ENCODE results near the gene TNIP2.
"Not testable (repeated sequence)": the region's sequence is repeated elsewhere in the genome, so short reads cannot be mapped to it uniquely, and the experiment has no call there.

The TNIP2 gene

DNA sequence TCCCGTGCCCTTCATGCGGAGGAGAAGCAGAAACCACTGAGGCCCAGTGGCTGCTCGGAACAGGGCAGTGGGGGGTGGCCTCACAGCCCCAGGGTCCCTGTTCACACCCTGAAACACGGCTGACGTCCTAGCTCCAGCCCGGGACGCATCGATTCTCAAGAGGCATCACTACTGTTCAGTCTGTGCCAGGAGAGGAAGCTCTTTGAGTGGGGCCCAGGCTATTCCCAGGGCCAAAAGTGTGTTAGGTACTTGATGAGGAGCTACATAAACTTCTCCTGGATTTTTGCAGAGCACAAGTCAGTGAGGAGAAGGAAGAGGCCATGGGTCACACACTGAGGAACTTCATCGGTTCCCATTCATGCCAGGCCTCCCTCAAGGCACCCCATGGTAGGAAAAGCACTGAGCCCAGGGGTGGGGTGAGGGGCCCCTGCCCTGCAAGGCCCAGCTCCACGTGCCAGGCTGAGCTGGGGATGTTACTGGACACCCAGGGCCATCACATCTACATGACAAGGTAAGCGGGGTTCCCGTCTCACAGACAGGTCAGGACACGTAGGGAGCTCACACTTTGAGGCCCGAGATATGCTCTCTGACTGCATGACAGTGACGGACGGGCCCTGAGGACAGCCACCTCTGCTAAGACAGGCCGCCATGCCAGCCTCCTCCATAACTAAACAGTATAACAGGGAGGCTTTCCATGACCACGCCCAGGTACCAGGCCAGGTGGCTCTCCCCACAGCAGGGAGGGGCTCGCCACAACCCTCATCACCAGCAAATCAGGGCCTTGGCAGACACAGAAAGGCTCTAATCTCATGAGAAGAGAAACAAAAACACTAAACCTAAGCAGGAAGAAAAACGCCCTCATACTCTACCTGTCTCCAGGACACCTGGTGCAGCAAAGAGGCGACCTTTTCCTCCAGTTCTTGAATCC is 12.4 kb downstream of the TNIP2 start:
- no peak for DNase-seq

DNA sequence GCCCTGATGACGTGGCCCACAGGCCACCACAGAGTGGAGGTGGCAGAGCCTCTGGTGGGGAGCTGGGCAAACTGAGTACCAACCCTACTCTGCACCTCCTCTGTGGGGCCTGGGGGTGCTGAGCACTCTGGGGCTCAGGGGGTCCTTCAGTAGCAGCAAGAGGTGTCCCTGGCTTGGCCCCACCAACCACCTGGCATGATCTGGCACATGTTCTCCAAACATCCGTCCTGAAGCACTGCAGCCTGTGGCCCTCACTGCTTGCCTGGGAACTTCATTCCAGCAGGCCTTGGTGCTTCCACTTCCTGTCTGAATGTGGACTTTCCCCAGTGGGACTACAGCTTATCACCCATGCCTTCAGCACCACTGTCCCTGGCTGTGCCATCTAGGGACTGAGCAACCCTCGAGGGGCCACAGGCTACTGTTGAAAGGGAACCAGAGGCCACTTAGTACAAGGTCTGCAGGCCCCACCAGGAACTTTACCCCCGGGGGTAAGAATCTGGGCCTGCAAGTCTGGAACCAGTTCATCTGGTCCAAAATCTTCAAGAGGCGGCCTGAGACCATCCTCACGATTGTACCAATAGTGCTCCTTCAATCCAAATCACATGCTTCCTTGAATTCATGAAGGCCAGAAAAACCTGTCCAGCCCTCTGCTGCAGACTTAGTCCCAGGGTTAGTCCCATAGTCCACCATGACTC is 13.2 kb downstream of the TNIP2 start:
- DNase-seq = no peak

DNA sequence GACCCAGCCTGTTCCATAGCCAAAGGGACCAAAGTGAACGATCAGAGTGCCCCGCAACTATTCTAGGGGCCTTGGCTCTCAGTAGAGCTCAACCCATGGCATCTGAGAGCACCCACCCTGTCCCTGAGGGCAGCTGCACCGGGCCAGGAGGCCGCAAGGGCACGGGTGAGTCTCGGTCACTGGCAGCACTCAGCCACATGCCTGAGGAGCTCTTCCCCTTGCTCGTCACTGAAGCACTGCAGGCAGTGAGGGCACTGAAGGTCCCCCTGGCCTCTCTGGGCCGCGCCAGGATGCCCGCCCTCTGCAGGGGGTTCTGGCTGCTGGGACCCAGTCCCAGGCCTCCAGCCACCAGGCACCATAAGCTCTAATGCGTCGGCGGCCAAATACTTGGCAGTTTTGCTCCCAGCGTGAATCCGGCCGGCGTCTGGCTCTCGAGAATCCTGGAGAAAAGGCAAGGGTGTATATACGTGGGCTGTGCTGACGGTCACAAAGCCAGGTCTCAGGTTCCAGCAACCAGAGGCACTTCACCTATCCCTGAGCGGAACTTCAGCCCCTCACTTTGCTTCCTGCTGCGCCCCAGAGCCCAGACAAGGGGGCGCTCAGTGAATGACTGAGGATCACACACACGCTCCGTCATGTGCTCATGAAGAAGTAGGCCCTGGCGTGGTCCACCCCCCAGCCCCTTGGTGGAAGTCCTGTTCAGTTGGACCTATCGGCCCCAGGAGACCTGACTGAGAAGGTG is 13.9 kb downstream of the TNIP2 start:
- no peak for DNase-seq

DNA sequence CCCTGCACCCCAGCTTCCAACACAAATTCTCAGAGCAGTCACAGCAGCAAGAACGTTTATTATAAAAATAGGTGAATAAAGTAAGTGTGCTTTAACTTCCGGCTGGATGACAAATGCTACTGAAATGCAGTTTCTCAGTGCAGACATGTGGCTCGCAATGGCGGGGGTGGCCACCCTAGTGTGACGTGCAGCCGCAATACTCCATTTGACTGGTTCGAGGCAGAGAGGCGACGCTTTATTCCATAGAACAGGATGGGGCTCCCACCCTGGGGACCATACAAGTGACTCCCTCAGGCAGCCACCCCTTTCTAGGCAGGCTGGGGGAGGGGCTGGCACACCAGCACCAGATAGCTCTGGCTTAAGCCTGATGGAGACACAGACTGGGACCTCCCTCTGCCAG is 14.5 kb downstream of the TNIP2 start:
- DNase-seq = no peak

DNA sequence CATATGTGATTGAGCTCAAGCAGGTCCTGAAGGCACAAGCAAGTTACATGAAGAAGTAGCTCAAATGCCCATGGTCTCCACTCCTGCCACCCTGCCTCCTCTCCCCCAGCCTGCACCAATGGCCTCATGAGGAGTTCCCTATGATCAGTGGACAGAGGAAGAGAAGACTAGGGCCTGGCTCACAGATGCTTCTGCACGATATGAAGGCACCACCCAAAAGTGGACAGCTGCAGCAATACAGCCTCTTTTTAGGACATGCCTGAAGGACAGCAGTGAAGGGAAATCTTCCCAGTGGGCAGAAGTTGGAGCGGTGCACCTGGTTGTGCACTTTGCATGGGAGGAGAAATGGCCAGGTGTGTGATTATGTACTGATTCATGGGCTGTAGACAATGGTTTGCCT is 17.8 kb downstream of the TNIP2 start:
- DNase-seq = not testable (repeated sequence)

DNA sequence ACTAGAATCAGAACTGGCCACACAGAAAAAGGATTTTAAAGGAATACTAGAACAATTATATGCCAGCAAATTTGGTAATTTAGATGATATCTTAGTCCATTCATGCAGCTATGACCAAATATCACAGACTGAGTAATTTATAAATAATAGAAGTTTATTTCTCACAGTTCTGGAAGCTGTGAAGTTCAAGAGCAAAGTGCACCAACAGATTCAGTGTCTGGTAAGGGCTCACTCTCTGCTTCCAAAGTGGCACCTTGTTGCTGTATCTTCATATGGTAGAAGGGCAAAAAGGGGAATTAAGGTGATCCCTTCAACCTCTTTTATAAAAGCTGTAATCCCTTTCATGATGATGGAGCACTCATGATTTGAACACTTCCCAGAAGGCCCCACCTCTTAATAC is 20.3 kb downstream of the TNIP2 start:
- DNase-seq = no peak

DNA sequence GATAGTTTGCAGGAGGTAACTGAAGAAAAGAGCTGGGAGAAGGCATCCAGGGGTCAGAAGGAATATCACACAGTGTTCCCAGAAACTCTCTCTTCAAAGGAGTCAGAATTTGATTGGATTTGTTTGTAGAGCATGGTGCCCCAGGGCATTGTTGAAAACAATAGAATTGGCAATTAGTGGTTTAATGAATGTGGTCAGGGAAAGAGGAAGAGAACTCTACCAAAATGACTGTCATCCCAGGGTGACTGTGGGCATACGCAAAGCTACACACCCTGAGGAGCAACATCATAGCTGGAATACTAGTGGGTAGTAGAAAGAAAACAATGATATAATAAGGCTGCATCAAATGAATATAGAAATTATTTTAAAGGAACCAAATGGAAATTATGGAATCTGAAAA is 21.5 kb downstream of the TNIP2 start:
- no peak for DNase-seq

DNA sequence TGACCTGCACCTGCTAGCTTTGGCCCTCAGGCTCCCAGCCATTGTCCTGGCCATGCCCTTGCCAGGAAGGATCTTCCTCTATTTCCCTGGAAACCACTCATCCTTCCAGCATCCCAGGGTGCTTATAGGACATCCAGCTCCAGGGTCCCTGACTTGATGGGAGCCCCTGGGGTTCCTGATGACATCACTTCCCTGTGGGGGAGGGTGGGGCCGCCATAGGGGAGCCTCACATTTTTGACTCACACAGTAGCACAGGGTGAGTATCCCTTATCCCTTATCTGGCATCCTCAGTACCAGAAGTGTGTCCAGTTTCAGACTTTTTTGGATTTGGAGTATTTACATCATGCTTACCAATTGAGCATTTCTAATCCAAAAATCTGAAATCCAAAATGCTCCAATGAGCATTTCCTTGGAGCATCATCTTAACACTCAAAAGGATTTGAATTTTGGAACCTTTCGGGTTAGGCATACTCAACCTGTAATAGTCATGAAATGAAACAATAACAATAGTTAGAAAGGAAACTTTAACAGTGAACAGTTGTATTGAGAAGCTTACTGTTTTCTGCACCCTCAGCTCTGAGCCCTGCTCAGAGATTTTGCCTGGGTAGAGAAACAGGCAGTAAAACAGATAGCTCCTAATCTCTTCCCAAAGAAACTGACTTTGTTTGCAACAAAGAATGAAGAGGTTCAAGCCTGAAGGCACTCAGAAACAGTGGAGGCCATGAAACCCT is 22.1 kb downstream of the TNIP2 start:
- no peak for DNase-seq

DNA sequence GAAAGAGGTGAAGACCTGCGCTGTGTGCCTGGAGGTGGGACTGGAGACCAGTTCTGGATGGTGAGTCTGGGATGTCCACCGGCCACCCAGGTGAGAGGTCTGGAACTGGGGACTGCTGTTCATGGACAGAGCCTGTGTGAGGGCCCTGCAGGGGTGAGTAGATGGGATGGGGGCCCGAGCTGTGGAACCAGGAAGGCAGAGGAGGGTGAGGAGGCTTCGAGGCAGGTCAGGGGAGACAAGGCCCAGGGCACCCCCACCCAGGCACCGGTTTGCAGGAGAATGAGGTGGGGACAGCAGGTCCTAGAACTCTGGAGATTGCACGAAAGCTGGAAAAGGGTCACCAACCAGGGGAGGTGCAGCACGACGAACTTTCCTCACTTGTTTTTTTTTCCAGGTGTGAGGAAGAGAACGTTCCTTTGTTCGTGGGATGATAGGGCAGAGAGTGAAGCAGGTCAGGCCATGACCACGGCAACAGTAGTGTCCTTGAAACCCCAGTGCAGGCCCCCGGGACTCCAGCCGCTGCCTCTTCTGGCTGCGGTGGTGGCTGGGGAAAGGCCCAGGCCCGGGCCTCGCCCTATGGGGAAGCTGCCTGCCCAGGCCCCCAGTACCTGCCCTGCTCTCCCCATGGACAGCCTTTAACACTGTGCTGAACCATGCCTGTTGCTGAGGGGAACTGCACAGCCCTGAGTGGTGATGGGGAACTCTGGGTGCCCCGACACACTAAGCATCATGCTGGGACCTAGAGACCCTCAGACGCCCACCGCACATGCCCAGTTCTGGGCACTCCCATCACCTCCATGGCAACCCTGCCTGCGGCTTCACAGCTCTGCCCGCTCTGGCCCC is 22.9 kb downstream of the TNIP2 start:
- no peak for DNase-seq

DNA sequence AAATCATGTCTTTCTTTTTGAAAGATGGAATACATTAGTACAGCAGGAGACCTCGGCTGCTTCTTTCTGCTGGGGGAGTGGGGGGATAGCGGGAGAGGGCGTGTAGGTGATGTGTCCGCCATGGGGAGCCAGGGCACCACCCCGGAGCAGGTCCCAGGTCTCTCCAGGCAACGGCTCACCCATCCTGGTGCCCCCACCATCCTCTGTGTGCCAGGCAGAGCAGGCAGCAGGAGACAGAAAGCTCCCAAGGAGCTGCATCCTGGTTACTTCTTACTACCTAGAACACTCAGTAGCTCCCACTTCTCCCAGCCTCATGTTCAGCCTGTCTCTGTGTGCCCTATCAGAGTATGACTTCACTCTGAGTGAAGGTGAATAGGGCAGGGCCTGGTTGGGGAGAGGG is 23.6 kb downstream of the TNIP2 start:
- DNase-seq = no peak

DNA sequence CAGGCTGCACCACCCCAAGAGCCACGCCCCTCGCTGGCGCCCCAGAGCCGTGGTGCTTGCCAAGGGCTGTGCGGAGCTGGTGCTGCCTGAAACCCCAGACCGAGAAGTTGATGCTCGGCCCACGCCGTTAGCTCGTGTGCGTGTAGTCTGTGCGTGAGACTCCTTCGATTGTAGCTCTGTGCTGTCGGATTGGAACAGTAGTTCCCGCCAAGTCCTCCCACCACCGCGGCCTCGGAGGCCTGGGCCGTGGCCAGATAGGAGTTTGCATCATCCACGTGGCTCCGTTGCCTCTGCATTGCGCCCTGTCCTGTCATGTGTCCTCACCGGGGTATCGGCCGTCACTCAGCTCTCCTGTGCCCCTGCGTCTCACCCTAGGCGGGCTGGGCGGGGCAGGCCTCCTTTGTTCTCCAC is 24.2 kb downstream of the TNIP2 start:
- DNase-seq = no peak

DNA sequence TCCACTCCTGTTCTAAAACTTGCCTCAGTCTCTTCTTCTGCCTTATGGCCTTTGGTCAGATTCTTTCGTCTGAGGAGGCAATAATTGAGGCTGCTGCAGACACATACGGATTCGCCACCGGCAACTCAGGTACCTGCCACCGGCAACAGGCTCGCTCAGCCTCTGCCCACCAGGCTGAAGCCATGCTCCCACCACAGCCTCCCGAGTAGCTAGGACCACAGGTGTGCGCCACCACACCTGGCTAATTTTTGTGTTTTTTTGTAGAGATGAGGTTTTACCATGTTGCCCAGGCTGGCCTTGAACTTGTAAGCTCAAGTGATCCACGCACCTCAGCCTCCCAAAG is 26.6 kb downstream of the TNIP2 start:
- DNase-seq = no peak

DNA sequence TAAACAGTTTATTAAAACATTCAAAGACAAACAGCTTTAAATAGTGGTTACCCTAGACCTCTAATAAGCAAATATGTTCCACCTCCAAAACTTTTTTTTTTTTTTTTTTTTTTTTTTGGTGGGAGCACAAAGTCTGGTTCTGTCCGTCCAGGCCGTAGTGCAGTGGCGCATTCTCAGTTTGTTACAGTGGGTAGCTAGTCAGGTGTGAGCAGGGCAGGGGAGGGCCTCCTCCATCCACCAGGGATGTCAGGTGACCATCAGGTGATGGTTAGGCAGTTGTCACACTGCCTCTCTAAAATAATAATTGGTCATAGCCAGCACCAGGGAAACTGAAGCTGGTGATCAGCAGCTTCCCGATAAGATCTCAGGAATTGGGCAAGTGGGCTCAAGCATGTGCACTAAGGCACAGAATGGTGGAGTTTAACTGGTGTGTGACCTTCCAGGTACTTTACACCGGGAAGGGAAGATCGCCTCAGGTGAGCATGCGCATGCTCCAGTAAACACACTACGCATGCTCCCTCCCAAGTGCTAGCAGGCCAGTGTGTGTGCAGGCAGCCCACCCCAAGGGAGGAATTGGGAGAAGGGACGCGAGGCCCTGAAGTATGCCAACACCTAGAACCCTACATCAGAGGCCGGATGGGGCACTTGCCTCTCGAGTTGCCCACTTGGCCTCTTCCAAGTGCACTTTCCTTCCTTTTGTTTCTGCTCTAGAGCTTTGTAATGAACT is 27.2 kb downstream of the TNIP2 start:
- no peak for DNase-seq

DNA sequence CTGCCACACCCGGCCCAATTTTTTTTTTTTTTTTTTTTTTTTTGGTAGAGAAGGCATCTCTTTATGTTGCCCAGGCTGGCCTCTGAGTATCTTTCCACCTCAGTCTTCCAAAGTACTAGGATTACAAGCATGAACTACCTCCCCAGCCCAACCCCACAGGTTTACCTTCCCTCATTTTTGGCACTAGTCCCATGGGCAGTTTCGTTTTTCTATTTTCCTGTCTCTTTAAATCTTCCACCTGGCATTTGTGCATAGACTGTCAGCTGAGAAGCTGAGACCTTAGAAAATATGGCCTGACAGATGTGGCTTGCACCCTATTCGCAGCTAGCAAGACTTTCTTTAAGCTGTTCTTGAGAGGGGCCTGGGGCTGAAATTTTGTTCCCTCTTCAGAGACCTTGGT is 27.9 kb downstream of the TNIP2 start:
- no peak for DNase-seq

DNA sequence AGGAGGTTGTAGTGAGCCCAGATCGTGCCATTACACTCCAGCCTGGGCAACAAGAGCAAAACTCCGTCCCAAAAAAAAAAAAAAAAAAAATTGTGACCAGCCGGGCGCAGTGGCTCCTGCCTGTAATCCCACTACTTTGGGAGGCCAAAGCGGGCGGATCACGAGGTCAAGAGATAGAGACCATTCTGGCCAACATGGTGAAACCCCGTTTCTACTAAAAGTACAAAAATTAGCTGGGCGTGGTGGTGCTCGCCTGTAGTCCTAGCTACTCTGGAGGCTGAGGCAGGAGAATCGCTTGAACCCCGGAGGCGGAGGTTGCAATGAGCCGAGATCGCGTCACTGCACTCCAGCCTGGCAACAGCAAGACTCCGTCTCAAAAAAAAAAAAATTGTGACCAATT is 29.3 kb downstream of the TNIP2 start:
- DNase-seq = not testable (repeated sequence)

DNA sequence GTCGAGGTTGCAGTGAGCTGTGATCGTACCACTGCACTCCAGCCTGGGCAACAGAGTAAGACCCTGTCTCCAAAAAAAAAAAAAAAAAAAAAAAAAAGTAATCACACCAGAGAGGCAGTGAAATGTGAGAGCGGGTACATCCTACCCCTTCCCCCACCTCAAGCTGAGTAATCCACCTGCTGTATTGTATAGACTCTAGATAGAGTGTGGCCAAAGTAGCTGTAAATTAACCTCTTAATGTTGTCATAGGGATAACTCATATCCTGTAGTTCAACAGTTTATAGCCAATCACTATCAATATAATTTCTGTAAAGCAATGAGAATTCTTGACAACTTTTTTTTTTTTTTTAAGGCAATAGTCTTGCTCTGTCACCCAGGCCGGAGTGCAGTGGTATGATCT is 30.8 kb downstream of the TNIP2 start:
- DNase-seq = no peak

DNA sequence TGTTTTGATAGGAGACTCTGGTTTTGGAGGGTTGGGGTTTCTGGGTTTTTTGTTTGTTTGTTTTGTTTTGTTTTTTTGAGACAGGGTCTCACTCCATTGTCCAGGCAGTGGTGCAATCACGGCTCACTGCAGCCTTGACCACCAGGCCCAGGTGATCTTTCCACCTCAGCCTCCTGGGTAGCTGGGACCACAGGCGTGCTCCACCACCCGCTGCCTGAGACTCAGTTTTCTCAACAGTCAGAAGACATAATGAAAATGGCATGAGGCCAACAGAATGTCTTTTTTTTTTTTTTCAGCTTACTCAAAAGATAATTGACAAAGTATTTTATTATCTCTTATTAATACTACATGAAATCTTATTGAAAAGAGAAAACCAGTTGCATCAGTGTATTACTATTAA is 32.4 kb downstream of the TNIP2 start:
- DNase-seq = no peak

DNA sequence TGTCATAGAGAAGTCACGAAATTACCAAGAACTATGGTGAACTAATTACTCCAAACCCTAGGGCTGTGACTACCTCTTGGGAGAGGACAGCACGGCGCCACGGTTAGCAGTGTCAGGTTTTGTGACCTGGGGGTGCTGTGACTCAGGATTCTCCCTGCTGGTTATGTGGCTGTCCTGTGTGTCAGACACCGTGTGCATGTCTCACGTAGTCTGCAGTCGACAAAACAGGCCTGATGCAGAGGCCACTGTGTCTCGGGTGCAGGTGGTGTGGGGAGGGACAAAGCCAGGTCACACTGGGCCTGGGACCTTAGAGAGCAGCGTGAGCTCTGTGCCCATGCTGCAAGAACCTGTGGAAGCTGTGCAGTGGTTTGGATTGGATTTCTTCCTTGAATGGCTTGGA is 34.1 kb downstream of the TNIP2 start:
- no peak for DNase-seq

DNA sequence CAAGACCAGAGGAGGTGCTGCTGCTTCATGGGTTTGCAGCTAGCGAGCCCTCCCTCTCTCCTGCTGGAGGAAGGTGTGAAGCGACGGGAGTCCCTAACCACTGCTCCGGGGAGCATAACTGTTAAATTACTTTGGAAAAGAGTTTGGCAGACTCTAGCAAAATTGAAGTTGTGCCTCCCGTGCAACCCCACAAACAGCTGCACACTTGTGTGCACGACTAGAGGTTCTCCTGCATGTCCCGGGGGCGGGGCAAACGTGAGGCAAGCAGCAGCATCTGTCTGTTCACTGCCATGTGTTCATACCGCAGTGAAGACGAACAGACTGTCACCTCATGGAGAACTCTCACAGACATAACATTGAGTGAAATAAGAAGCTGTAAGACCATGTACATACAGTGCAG is 34.5 kb downstream of the TNIP2 start:
- DNase-seq = no peak

DNA sequence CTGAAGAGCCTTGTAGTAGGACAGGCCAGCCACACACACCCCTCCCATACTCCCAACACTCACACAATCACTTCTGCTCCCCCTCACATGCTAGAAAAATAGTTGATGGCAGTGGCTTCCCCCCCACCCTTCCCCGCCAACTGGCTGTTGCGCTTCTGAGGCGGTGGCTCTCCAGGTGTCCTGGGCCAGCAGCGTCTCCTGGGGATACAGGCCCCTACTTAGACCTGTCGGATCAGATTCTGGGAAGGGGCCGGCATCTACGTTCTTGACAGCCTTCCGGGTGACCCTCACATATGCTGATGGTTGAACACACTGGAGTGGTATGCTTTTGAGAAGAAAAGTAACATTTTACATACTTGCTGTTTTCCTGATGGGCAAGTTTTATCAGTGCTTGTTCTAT is 39.9 kb downstream of the TNIP2 start:
- no peak for DNase-seq

DNA sequence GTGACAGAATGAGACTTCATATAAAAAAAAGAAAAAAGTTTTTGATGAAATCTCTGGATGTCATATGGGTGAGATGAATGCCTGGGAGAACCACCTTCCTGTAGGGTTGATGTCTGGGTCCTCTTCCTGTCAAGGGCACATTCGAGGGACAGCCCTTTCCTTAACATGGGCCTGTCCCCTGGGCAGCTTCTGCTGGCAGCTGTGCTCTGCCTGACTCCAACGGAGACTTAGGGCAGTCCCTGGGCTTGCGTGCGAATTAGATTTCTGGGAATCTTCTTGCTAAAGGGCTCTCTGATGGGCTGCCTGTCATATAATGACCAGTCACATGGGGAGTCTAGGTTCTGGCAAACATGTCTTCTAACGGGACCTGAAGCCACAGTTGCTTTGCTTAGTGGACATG is 40.7 kb downstream of the TNIP2 start:
- no peak for DNase-seq

DNA sequence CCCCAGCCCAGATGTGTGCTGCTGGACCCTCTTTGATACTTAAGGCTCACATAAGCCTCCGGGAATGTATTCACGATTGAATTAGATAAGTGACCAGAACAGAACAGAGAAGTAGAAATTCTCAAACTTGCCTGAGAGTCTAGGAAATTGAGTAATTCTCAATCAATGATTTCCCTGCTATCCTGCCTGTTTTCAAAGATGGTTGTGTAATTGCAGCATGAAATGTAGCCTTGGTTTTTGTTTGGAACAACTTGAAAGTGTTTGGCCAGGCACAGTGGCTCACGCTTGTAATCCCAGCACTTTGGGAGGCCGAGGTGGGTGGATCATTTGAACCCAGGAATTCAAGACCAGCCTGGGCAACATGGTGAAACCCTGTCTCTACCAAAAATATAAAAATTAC is 41.2 kb downstream of the TNIP2 start:
- no peak for DNase-seq

Measured in kidney glomerular epithelial cell (primary cell).